Measurements from ENCODE around the gene MRPL24.

Gene MRPL24

DNA sequence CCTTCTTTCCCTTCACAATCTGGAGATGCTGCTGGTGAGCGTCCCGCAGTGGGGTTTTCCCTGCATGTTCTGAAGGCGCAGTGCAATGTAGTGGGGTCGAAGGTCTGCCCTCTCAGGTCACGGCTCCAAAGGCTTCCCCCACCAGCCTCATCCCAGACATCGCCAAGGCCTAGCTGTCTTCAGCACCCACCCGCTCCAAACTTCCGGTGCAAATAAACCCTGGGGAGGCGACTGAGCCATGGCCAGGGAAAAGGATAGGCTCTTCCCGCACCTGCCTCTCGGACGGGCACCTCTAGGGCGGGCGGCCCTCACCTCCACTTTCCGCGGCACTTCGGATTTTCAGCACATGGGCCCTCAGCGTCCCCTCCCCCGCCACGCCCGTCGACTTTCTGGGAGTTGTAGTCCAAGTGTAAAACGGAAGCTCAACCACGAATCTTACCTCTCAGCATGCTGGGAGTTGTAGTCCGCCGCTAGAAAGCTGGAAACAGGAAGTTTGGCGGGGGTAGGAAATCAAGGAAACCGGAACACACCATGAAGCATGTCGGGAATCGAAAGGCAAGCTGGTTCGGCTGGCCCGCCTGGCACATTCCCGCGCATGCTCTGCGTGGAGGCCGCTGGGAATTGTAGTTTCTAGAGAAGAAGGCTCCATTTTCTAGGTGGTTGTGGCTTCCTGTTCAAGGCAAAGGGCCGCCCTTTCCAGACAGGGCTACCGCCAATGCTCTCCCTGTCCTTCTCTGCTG, at the start of gene MRPL24:
TSS of gene MRPL24 (minus strand) at position 348 of the 740 bp plus-strand sequence. CDS start 2,384 bp downstream, outside the sequence.
- TF ChIP-seq POLR2A (IDR thresholded peaks at IDR 0.05; ENCODE audit: low read length) (peak; percentile 65), GATA1 (IDR thresholded peaks at IDR 0.05; ENCODE audit: low read depth, low read length) (no peak)
- peak; percentile 98 to 99 for DNase-seq

DNA sequence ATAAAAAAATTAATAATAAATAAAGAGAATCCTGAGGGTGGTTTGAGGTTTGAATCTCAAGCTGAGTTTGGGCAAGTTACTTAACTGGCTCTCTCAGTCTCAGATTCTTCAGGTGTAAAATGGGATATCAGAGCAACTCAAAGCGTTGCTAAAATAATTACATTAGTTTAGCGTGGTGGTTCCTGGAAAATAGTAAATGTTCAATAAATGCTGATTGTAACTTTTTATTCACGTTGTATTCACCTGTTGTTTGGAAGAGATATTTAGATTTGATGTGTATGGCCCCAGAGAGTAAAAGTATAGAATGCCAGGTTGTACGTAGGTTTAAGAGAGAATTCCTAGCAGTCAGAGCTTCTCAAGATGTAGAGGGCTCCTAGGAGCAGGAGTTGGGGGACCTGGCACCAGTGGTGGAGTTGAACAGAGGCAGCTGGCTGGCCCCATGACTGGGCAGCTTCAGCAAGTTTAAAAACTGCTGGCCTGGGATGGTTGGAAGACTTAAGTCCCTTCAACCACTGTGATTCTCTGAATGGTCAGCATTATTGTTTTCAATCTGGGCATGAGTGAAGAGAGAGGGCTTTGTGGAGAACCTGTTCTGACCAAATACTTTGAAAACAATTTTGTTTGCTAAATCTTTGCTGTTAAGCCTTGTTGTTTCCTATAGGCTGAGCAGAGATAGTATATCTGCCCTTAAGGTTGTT, 48.9 kb upstream of the MRPL24 start:
- DNase-seq: no peak
- no peak for TF ChIP-seq POLR2A (IDR thresholded peaks at IDR 0.05; ENCODE audit: low read length)
- TF ChIP-seq GATA1 (IDR thresholded peaks at IDR 0.05; ENCODE audit: low read depth, low read length): no peak

- no peak for DNase-seq
- TF ChIP-seq GATA1 (IDR thresholded peaks at IDR 0.05; ENCODE audit: low read depth, low read length) (no peak), POLR2A (IDR thresholded peaks at IDR 0.05; ENCODE audit: low read length) (no peak)
Measured at GRCh38 chr1:156788136-156788535, 47.2 kb upstream of the MRPL24 start.

GRCh38 chr1:156786640-156787039, 45.8 kb upstream of the MRPL24 start:
- DNase-seq: no peak
- TF ChIP-seq GATA1 (IDR thresholded peaks at IDR 0.05; ENCODE audit: low read depth, low read length): no peak
- no peak for TF ChIP-seq POLR2A (IDR thresholded peaks at IDR 0.05; ENCODE audit: low read length)

DNA sequence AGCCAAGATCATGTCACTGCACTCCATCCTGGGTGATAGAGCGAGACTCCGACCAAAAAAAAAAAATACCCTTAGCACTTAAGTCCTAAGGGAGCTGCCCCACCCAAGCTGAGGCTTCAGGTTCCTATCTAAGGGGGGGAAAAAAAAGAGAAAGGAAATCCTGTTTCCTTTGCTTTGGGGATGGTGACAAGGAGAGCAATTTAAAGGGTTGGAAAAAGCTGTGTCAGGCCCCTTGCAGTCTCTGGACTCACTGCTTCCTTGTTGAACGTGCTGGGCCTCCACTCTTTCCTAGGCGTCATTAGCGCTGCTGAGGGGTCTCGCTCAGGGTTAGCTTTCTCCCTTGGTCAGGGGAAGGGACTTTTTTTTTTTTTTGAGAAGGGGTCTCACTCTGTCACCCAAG, 44.6 kb upstream of the MRPL24 start:
- DNase-seq: no peak
- no peak for TF ChIP-seq GATA1 (IDR thresholded peaks at IDR 0.05; ENCODE audit: low read depth, low read length)
- no peak for TF ChIP-seq POLR2A (IDR thresholded peaks at IDR 0.05; ENCODE audit: low read length)

DNA sequence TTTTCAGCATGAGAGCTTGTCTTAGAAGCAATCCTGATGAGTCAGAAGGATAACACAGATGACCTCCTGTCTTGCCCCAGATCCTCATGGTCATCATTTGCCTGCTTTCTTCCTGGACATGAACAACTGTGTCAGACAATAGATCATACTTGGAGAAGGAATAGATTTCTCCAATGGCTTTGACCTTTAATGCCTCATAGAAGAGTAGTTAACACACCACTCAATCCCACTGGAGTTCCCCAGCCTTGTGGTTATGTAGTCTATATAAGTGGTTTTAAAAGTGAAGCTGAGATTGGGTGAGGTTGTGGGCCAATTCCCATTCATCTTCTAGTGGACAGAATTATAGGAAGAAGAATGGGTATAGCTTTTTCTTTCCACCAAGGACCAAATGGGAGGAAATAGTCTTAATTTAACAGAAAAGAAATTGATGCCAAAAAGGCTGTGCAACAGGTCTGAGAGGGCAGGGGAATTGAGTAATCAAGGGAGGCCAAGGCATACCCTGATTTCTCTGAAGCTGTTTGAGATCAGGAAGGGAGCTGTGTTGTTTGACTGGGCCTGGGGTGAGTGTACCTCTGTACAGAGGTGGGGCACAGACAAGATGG, 40.8 kb upstream of the MRPL24 start:
- TF ChIP-seq GATA1 (IDR thresholded peaks at IDR 0.05; ENCODE audit: low read depth, low read length): no peak
- no peak for TF ChIP-seq POLR2A (IDR thresholded peaks at IDR 0.05; ENCODE audit: low read length)
- DNase-seq: no peak

DNA sequence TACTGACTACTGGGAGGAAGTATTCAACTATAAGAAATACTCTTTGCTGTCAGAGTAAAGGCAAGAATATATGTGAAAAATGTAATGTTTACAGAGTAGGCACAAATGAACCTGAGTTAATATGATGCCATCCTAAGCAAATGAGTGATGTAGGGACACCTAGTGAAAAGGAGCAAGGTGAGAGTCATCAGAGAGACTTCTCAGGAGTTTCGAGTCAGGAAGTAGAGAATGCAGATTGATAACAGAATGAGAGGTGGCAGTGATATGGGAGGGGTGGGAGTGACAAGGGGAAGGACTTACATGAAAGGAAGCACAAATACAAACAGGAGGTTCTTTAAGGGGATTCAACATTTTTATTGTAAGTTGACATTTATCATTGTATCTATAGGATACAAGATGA, 36.7 kb upstream of the MRPL24 start:
- DNase-seq: no peak
- TF ChIP-seq POLR2A (IDR thresholded peaks at IDR 0.05; ENCODE audit: low read length) (no peak), GATA1 (IDR thresholded peaks at IDR 0.05; ENCODE audit: low read depth, low read length) (no peak)

DNA sequence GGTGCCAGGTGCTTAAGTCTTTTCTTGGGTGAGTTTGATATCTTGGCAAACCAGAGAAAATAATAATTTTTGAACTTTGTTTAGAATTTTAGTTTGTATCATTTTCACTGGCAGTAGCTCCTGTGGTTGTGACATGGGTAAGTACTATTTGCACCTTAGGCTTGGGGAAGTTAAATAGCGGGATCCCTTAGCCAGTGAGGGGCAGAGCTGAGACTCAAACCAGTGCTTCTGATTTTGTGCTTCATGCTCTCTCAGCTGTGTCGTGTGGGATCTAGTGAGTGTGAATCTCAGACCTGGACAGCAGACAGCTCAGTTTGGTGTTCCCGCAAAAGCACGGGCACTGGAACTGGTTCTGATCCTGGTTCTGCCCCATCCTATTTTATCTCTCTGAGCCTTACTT, 36.1 kb upstream of the MRPL24 start:
- DNase-seq: no peak
- no peak for TF ChIP-seq POLR2A (IDR thresholded peaks at IDR 0.05; ENCODE audit: low read length)
- TF ChIP-seq GATA1 (IDR thresholded peaks at IDR 0.05; ENCODE audit: low read depth, low read length): no peak

DNA sequence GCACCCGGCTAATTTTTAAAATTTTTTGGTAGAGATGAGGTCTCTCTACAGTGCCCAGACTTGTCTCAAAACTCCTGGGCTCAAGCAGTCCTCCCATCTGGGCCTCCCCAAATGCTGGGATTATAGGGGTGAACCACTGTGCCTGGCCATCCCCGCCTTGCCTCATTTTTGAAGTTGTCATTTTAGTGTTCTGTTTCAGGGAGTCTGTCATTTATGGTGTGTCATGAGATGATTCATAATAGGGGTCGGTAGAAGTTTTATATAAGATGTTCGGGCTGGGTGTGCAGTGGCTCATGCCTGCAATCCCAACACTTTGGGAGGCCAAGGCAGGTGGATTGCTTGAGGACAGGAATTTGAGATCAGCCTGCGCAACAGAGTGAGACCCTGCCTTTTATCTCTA, 34.9 kb upstream of the MRPL24 start:
- TF ChIP-seq GATA1 (IDR thresholded peaks at IDR 0.05; ENCODE audit: low read depth, low read length) (no peak), POLR2A (IDR thresholded peaks at IDR 0.05; ENCODE audit: low read length) (no peak)
- no peak for DNase-seq

GRCh38 chr1:156773607-156774006, 32.7 kb upstream of the MRPL24 start:
- TF ChIP-seq GATA1 (IDR thresholded peaks at IDR 0.05; ENCODE audit: low read depth, low read length): no peak
- TF ChIP-seq POLR2A (IDR thresholded peaks at IDR 0.05; ENCODE audit: low read length): no peak
- no peak for DNase-seq

- no peak for TF ChIP-seq GATA1 (IDR thresholded peaks at IDR 0.05; ENCODE audit: low read depth, low read length)
- TF ChIP-seq POLR2A (IDR thresholded peaks at IDR 0.05; ENCODE audit: low read length): no peak
- DNase-seq: peak; percentile 52 to 68
Measured at GRCh38 chr1:156772728-156773497, 32.0 kb upstream of the MRPL24 start.

DNA sequence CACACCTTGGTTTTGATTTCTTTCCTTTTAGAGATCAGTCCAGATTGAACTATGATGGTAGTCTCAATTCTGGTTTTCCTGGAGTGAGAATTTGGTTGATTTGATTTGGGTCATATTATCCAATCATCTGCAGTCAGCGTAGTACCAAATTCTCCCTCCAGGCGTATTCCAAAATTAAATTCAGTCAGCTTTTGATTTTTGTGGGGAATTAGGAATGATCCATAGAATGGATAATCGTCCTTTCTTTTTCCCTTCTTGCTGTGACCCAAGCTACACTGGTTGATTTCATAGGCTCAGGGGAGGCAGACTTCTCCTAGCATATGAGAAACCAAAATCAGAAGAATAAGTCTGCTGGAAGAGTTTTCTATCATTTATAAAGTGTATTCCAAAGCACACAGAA, 31.3 kb upstream of the MRPL24 start:
- DNase-seq: no peak
- TF ChIP-seq POLR2A (IDR thresholded peaks at IDR 0.05; ENCODE audit: low read length): no peak
- TF ChIP-seq GATA1 (IDR thresholded peaks at IDR 0.05; ENCODE audit: low read depth, low read length): no peak

DNA sequence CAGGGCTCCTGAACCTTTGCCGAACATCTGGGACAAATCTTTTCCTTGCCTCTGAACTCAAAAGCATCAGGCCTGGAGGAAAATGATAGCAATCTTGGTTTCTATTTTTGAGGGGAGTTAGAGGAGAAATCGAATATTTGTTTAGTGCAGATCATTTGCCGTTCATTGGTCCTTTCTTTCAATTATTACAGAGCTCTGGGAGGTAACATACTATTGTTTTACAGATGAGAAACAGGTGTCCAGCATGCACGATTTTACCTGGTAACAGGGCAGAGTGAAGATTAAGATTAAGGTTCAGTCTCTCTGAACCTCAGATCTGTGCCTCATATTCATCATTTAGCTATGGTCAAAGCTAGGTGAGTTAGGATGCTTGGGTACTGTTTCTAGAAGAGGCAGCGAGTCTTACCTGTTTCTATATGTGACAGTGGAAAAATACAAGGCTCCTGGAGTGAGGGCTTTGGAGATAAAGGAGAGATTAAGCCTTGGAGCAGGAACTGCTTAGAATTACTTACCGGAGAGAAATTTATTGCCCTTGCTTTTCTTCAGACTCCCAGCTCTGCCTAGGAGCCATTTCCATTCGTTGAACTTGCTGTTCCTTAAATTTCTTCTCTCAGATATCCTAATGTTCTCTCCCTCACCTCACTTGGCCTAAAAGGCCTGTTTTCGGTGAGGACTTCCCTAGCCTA, 27.9 kb upstream of the MRPL24 start:
- DNase-seq: no peak
- no peak for TF ChIP-seq GATA1 (IDR thresholded peaks at IDR 0.05; ENCODE audit: low read depth, low read length)
- TF ChIP-seq POLR2A (IDR thresholded peaks at IDR 0.05; ENCODE audit: low read length): no peak
